CD4-positive, alpha-beta T cell (primary cell): ENCODE data around the gene PRKCA. TPM values are rescaled to one million over a fixed set of nuclear protein-coding genes. Genes with fewer than 3 reads are reported as not detected.

ENCODE experiments used
- ATAC-seq: fragments of 200-7000 bp; cut with Tn5 transposase; one replicate; pipeline ENCODE4 v1.10.0; 2022; ENCODE audit warnings: mild to moderate bottlenecking; ENCODE audit not compliant: poor library complexity
- CTCF ChIA-PET: fragments of 350-600 bp; sonication (Branson Sonifier 250); formaldehyde crosslinking; loops from one replicate; lab custom pipeline; 2021; ENCODE audit warnings: antibody characterized with exemption, inconsistent platforms; lab: Charles Lee
- POLR2A ChIA-PET: fragments of 350-600 bp; sonication (Branson Sonifier 250); formaldehyde crosslinking; loops from one replicate; lab custom pipeline; 2021; ENCODE audit warnings: antibody characterized with exemption, inconsistent platforms; lab: Charles Lee
- DNase-seq, 14 experiments: peaks; one replicate each; pipeline ENCODE4 v3.0.0-alpha.2; 2013 to 2020; ENCODE audit warnings: mixed read lengths in 2 of 14
- H3K27ac ChIP-seq, 2 donors: one replicate each; pipeline versions ENCODE4 v1.5.1 to v1.7.0; 2013; ENCODE audit warnings: low read length in 2 of 2, low read depth in 1 of 2, mild to moderate bottlenecking in 1 of 2
- H3K27me3 ChIP-seq, 2 experiments: 1 replicate in 1 of 2; 2 replicates in 1 of 2; pipeline versions ENCODE4 v1.6.1 to v1.7.0; 2013; ENCODE audit warnings: low read length in 2 of 2, control low read depth in 1 of 2, mild to moderate bottlenecking in 1 of 2, moderate library complexity in 1 of 2; ENCODE audit not compliant: insufficient read depth in 2 of 2, control insufficient read depth in 1 of 2
- H3K36me3 ChIP-seq: one replicate; pipeline ENCODE4 v1.6.1; 2013; ENCODE audit warnings: low read length, control low read depth; ENCODE audit not compliant: insufficient read depth
- H3K4me1 ChIP-seq: one replicate; pipeline ENCODE4 v1.6.1; 2013; ENCODE audit warnings: low read length, control low read depth; ENCODE audit not compliant: insufficient read depth
- H3K4me3 ChIP-seq: one replicate; pipeline ENCODE4 v1.5.1; 2013; ENCODE audit warnings: mild to moderate bottlenecking, low read length, moderate library complexity
- H3K9me3 ChIP-seq, 2 experiments: 1 replicate in 1 of 2; 2 replicates in 1 of 2; pipeline versions ENCODE4 v1.6.1 to v1.7.0; 2013; ENCODE audit warnings: low read length in 2 of 2, mild to moderate bottlenecking in 2 of 2, control low read depth in 1 of 2, moderate library complexity in 1 of 2; ENCODE audit not compliant: control insufficient read depth in 1 of 2, insufficient read depth in 1 of 2
- H3K27ac Mint-ChIP-seq: one replicate; pipeline ENCODE4 v1.8.0; 2020; ENCODE audit warnings: mixed read lengths
- H3K27me3 Mint-ChIP-seq: one replicate; pipeline ENCODE4 v1.8.0; 2021; ENCODE audit warnings: mixed read lengths
- H3K36me3 Mint-ChIP-seq: one replicate; pipeline ENCODE4 v1.8.0; 2021; ENCODE audit warnings: low read depth, mixed read lengths
- H3K4me1 Mint-ChIP-seq: one replicate; pipeline ENCODE4 v1.8.0; 2021; ENCODE audit warnings: low read depth, mixed read lengths
- H3K4me3 Mint-ChIP-seq: one replicate; pipeline ENCODE4 v1.8.0; 2020; ENCODE audit warnings: mild to moderate bottlenecking, mixed read lengths
- H3K9me3 Mint-ChIP-seq: one replicate; pipeline ENCODE4 v1.8.0; 2020; ENCODE audit warnings: mixed read lengths
- intact Hi-C, 2 experiments: fragments of 100-400 bp; cut with DNase I in 1 of 2; cut with micrococcal nuclease in 1 of 2; formaldehyde crosslinking; loops; one replicate each; pipeline versions ENCODE4 v1.15.1 to v1.9.0; 2023 to 2025; cut with DNase I, micrococcal nuclease
- total RNA-seq, 174 experiments: library from RNA in 2 of 174; stranded (reverse) in 2 of 174; gene quantifications; one replicate each; pipeline ENCODE4 v1.2.3 and lab custom pipeline; 2021 to 2026
- TF ChIP-seq, protein P1 (sequence below): fragments of 200-600 bp; IDR thresholded peaks from one replicate; pipeline ENCODE4 v1.8.0; 2022; ENCODE audit warnings: antibody characterized with exemption, mild to moderate bottlenecking

Gene PRKCA
- total RNA-seq, 2 experiments from 2014 or later: 84.8 to 88.6 TPM

DNA sequence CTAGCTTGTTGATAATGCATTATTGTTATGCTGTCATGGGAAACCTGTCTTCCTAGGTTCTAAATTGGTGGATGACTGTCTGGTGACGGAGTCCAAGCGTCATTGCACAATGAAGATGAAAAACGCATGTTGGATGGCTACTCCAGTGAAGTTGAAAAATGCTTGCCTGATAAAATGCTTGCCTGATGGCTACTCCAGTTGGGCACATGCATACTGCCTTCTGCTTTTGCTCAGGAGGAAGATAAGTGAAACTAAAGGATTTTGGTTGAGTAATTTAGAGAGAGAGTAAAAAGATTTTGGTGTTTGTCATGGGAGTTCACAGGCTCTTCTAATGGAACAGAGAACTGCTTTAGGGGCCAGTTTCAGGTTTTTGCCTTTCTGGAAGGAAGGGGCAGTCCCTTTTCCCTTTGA, 118.6 kb downstream of the PRKCA start:
- peak overlapping the region; percentile 25 for H3K27ac Mint-ChIP-seq
- Histone ChIP-seq H3K36me3 (no peaks in the 10 kb centered on the region), H3K4me1 (peaks cover 15% of the 10 kb centered on the region), H3K4me3 (no peak overlapping the region), H3K27ac (no peak overlapping the region), H3K27me3 (no peaks in the 10 kb centered on the region), H3K9me3 (no peaks in the 10 kb centered on the region)
- no peaks in the 10 kb centered on the region for H3K9me3 Mint-ChIP-seq
- H3K4me1 Mint-ChIP-seq: peaks cover 64% of the 10 kb centered on the region
- POLR2A ChIA-PET: interaction anchor here (1.1 kb wide), 1 partner anchor 15 kb away, joined by 3 read pairs; no protein-coding TSS in a partner anchor
- DNase-seq: no peak
- TF ChIP-seq, protein P1, sequence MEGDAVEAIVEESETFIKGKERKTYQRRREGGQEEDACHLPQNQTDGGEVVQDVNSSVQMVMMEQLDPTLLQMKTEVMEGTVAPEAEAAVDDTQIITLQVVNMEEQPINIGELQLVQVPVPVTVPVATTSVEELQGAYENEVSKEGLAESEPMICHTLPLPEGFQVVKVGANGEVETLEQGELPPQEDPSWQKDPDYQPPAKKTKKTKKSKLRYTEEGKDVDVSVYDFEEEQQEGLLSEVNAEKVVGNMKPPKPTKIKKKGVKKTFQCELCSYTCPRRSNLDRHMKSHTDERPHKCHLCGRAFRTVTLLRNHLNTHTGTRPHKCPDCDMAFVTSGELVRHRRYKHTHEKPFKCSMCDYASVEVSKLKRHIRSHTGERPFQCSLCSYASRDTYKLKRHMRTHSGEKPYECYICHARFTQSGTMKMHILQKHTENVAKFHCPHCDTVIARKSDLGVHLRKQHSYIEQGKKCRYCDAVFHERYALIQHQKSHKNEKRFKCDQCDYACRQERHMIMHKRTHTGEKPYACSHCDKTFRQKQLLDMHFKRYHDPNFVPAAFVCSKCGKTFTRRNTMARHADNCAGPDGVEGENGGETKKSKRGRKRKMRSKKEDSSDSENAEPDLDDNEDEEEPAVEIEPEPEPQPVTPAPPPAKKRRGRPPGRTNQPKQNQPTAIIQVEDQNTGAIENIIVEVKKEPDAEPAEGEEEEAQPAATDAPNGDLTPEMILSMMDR: no peak
- H3K4me3 Mint-ChIP-seq: no peak overlapping the region
- CTCF ChIA-PET: interaction anchor here (0.7 kb wide), 1 partner anchor 1449 kb away, joined by 4 read pairs; no protein-coding TSS in a partner anchor
- intact Hi-C loops: loop anchor here in 1 of 2 experiments (5.0 to 10.0 kb wide), 4 partner anchors 34 to 254 kb away; partner anchors contain the start of gene PRKCA
- no peak for ATAC-seq
- no peaks in the 10 kb centered on the region for H3K27me3 Mint-ChIP-seq
- H3K36me3 Mint-ChIP-seq: peaks cover 5% of the 10 kb centered on the region

DNA sequence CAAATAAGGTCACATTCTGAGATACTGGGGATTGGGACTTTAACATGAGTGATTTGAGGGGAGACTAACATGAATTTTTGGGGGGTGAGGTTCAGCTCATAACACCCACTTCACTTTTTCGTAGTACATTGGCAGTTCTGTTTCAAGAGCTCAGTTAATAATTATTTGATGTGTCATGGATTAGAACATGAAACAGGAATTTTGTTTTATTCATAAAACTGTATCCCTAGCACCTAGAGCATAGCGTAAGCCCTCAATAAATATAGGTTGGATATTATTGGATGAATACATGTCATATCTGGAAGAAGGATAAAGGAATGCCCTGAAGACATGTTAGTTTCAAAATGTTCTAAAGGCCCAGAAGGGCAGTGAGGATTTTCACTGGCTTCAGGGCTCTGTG, 119.8 kb downstream of the PRKCA start:
- TF ChIP-seq, protein P1: no peak
- H3K4me3 Mint-ChIP-seq: no peak overlapping the region
- Histone ChIP-seq H3K9me3 (no peaks in the 10 kb centered on the region), H3K36me3 (no peaks in the 10 kb centered on the region), H3K27ac (no peak overlapping the region), H3K4me1 (peaks cover 16% of the 10 kb centered on the region), H3K27me3 (no peaks in the 10 kb centered on the region), H3K4me3 (no peak overlapping the region)
- no peak for DNase-seq
- peak overlapping the region; percentile 60 for H3K27ac Mint-ChIP-seq
- H3K36me3 Mint-ChIP-seq: peaks cover 5% of the 10 kb centered on the region
- H3K27me3 Mint-ChIP-seq: no peaks in the 10 kb centered on the region
- intact Hi-C loops: loop anchor here in 1 of 2 experiments (5.0 to 10.0 kb wide), 4 partner anchors 35 to 253 kb away; partner anchors contain the start of gene PRKCA
- ATAC-seq: no peak
- H3K9me3 Mint-ChIP-seq: no peaks in the 10 kb centered on the region
- peaks cover 71% of the 10 kb centered on the region for H3K4me1 Mint-ChIP-seq
- ChIA-PET POLR2A (no interaction called here), CTCF (no interaction called here)

DNA sequence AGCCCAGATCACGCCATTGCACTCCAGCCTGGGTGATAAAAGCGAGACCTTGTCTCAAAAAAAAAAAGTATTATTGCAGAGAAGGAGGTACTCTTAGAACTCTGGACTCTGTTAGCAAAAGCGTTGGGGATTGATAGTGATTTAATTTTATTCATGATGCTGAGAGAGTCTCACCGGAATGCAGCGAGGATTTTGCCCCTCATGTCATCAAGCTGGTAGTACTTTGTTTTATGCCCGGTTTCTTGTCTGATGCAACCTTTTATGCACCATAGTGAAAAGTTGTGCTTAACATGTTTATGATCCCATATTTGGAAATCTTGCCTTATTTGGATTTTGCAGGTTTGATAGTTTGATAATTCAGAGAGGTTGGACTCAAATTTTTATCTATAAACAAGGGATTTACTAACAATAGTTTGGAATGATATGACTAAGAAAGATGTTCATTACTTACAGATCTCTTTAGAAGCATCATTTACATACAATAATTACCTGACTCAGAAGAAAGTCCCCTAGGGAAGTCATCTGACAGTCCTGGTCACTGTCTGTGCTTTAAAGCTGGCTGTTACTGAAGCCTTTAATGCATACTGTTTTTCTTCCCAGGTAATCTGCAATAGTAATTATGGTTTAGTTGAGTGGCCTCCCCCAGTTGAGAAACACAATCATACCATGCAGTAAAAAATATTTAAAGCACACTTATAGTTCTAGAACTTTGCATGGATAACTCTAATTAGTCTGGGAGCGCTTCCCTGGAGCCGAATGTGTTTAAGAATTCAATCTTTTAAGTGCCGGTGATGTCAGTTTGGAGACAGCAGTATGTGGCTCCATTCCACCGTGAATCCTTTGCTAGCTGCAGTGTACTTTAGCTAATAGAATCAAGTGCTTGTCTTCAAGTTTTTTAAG, 120.9 kb downstream of the PRKCA start:
- Histone ChIP-seq H3K4me3 (no peak overlapping the region), H3K36me3 (no peaks in the 10 kb centered on the region), H3K27ac (no peak overlapping the region), H3K27me3 (no peaks in the 10 kb centered on the region), H3K9me3 (no peaks in the 10 kb centered on the region), H3K4me1 (peaks cover 16% of the 10 kb centered on the region)
- H3K9me3 Mint-ChIP-seq: no peaks in the 10 kb centered on the region
- no peaks in the 10 kb centered on the region for H3K27me3 Mint-ChIP-seq
- ChIA-PET CTCF (interaction anchor here (1.5 kb wide), 1 partner anchor 30 kb away, joined by 4 read pairs; no protein-coding TSS in a partner anchor), POLR2A (no interaction called here)
- intact Hi-C loops: loop anchor here in 1 of 2 experiments (5.0 to 10.0 kb wide), 4 partner anchors 36 to 251 kb away; partner anchors contain the start of gene PRKCA
- H3K4me1 Mint-ChIP-seq: peaks cover 73% of the 10 kb centered on the region
- TF ChIP-seq, protein P1: no peak
- H3K36me3 Mint-ChIP-seq: peaks cover 5% of the 10 kb centered on the region
- ATAC-seq: no peak
- no peak overlapping the region for H3K4me3 Mint-ChIP-seq
- no peak for DNase-seq
- peak overlapping the region; percentile 62 for H3K27ac Mint-ChIP-seq
